K562 (cell line): ENCODE results near the gene CPSF2. TPM values are rescaled to one million over a fixed set of nuclear protein-coding genes. Genes with fewer than 3 reads are reported as not detected.

Experiments used
- ASH1L ChIP-seq: fragments of 450-650 bp; IDR thresholded peaks from 2 replicates; pipeline ENCODE4 v1.6.1; 2018; ENCODE audit warnings: borderline replicate concordance, mild to moderate bottlenecking, low read depth; ENCODE audit not compliant: partially characterized antibody
- CBFB ChIP-seq: sonication (generic); formaldehyde crosslinking; IDR thresholded peaks from 2 replicates; pipeline ENCODE4 v1.4.0; 2020; ENCODE audit warnings: mild to moderate bottlenecking, missing genetic modification reagents
- HNRNPLL ChIP-seq: fragments of 200-400 bp; formaldehyde crosslinking; IDR thresholded peaks from 2 replicates; pipeline ENCODE4 v1.6.1; 2017; ENCODE audit warnings: low read length, low read depth, mild to moderate bottlenecking; ENCODE audit not compliant: poor library complexity, severe bottlenecking
- JUND ChIP-seq, 2 experiments: IDR thresholded peaks; 2 replicates in 1 of 2; 3 replicates in 1 of 2; pipeline ENCODE4 v1.6.1; 2011; ENCODE audit warnings: borderline replicate concordance in 2 of 2, low read depth in 2 of 2, low read length in 2 of 2, improper control_type of control experiment in 1 of 2, missing biosample characterization in 1 of 2, missing genetic modification characterization in 1 of 2, missing genetic modification reagents in 1 of 2
- KLF1 ChIP-seq: fragments of 450-650 bp; IDR thresholded peaks from 2 replicates; pipeline ENCODE4 v1.6.1; 2016; ENCODE audit warnings: missing genetic modification characterization, missing compliant biosample characterization
- MEF2A ChIP-seq: IDR thresholded peaks from 2 replicates; pipeline ENCODE4 v1.6.1; 2011; ENCODE audit warnings: low read depth, mild to moderate bottlenecking, low read length, moderate library complexity; ENCODE audit not compliant: control insufficient read depth
- MIER1 ChIP-seq: fragments of 450-650 bp; IDR thresholded peaks from 2 replicates; pipeline ENCODE4 v1.6.1; 2016; ENCODE audit warnings: antibody characterized with exemption, mild to moderate bottlenecking, low read depth
- RB1 ChIP-seq: fragments of 450-650 bp; IDR thresholded peaks from 2 replicates; pipeline ENCODE4 v1.6.1; 2017; ENCODE audit warnings: low read depth, mild to moderate bottlenecking
- RCOR1 ChIP-seq, 2 experiments: IDR thresholded peaks; 2 replicates each; pipeline ENCODE4 v1.6.1; 2012; ENCODE audit warnings: low read depth in 2 of 2, low read length in 2 of 2, borderline replicate concordance in 1 of 2, improper control_type of control experiment in 1 of 2
- SRSF7 ChIP-seq: fragments of 200-400 bp; formaldehyde crosslinking; optimal IDR thresholded peaks from 2 replicates; pipeline ENCODE3; 2017; ENCODE audit warnings: mild to moderate bottlenecking, low read depth, low read length
- TCFL5 ChIP-seq: fragments of 250-450 bp; sonication (Bioruptor Pico); conservative IDR thresholded peaks from 2 replicates; pipeline ENCODE4 v1.6.1; 2021; ENCODE audit warnings: mild to moderate bottlenecking, moderate library complexity, matching md5 sums
- ZMIZ1 ChIP-seq, 2 experiments: fragments of 150-350 bp in 1 of 2; IDR thresholded peaks; 2 replicates each; pipeline ENCODE4 v1.6.1; 2012 to 2016; ENCODE audit warnings: low read depth in 2 of 2, low read length in 2 of 2, mild to moderate bottlenecking in 1 of 2, moderate library complexity in 1 of 2
- ZNF395 ChIP-seq: fragments of 200-800 bp; sonication (Bioruptor generic); IDR thresholded peaks from 2 replicates; pipeline ENCODE4 v1.6.1; 2017; ENCODE audit warnings: missing genetic modification characterization, missing compliant biosample characterization
- ZNF586 ChIP-seq: fragments of 450-650 bp; formaldehyde crosslinking; conservative IDR thresholded peaks from 2 replicates; pipeline ENCODE4 v1.4.0; 2020; ENCODE audit warnings: mild to moderate bottlenecking, moderate library complexity
- polyA plus RNA-seq, 8 experiments: library from polyadenylated mRNA; depleted of rRNA in 4 of 8; stranded (reverse) in 5 of 8; unstranded in 3 of 8; fragments of >200 nt; fragmentation: Nextera tagmentation in 2 of 8; fragmentation: Illumina TruSeq in 1 of 8; extraction: Ambion mirVana in 2 of 8; extraction: Trizol in 1 of 8; gene quantifications; 2 replicates each; pipeline versions ENCODE4 v1.2.1 to v1.2.3, GENCODE V29; 2011 to 2014; ENCODE audit warnings: inconsistent platforms in 1 of 8, missing spikeins in 1 of 8
- total RNA-seq, 7 experiments: library from RNA; depleted of rRNA in 6 of 7; stranded (reverse); fragments of >200 nt in 6 of 7; fragmentation: Illumina TruSeq in 2 of 7; extraction: Trizol in 2 of 7; gene quantifications; 2 replicates each; pipeline versions ENCODE4 v1.2.1 to v1.2.3, GENCODE V29; 2011 to 2021; ENCODE audit warnings: low replicate concordance in 1 of 7
- TF ChIP-seq, protein P1 (sequence below), 2 experiments: IDR thresholded peaks; 2 replicates each; pipeline ENCODE4 v1.6.1; 2012; ENCODE audit warnings: improper control_type of control experiment in 2 of 2, low read depth in 2 of 2, low read length in 2 of 2, borderline replicate concordance in 1 of 2
- TF ChIP-seq, protein P2 (sequence below): fragments of 450-650 bp; IDR thresholded peaks from 2 replicates; pipeline ENCODE4 v1.6.1; 2016; ENCODE audit warnings: missing biosample characterization, missing genetic modification characterization

CPSF2 gene
- total and polyA plus RNA-seq, 9 of the 15 experiments (the other 6 are each of a cell fraction or from before 2014, with no cell fraction given) = 20.8 to 71.3 (median 49.0) TPM

DNA sequence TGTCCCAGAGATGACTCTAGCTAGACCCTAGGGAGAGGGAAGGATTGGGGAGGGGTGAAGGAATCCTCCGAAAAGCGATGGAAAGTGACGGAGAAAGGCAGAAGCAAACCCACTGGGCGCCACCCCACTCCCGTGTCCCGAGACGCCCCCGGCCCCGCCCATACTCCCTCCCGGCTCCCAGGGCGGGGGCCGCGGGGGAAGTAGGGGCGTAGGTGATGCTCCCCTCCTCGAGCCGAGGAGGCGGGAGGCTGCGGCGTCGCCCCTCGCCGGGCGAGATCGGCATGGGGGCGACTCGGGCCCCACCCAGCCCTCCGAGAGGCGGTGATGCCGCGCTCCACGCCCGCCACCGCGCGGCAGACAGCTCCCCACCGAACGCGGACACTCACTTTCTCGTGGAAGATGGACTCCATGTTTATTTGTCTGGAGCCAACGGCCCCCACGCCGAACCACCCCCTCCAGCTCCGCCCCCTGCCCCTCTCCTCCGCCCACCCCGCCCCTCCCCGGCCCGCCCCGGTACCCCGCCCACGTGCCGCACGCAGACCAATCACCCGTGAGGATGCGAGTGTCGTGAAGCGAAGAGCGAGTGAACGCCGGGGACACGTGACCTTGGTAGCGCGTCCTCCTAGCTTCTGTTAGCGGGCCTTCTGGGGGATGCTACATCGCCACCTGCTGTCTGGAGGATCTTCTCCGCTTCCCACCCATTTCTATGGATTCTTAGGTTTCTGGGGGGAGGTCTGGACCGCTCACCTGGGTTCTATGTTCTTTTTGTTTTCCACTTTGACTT, 15.4 kb upstream of the CPSF2 start, which contains the start of gene ATXN3 (continued):
- no peak for TF ChIP-seq ZNF395 (CRISPR knock-in tag)
- TF ChIP-seq ZNF586 = no peak
- no peak for TF ChIP-seq RCOR1 (IDR thresholded peaks at IDR 0.05; ENCODE audit: borderline replicate concordance in 1 of 2, low read depth in 2 of 2, low read length in 2 of 2)
- TF ChIP-seq KLF1 = peak; percentile 75; the same call in 1 of the 2 replicates
- TF ChIP-seq SRSF7 = no peak
- no peak for TF ChIP-seq HNRNPLL
- peak; percentile 44; the same call in 1 of the 2 replicates for TF ChIP-seq RB1
- no peak for TF ChIP-seq MEF2A
- no peak for TF ChIP-seq TCFL5
- 0 out of 2 replicates have a peak, but pooled peaks have one; percentile 16 for TF ChIP-seq JUND (IDR thresholded peaks at IDR 0.05; ENCODE audit: borderline replicate concordance, low read depth, low read length)
- TF ChIP-seq JUND (tag; IDR thresholded peaks at IDR 0.05; ENCODE audit: borderline replicate concordance, low read depth, low read length) = no peak; the same call in 2 of the 3 replicates
- TF ChIP-seq, protein P1, sequence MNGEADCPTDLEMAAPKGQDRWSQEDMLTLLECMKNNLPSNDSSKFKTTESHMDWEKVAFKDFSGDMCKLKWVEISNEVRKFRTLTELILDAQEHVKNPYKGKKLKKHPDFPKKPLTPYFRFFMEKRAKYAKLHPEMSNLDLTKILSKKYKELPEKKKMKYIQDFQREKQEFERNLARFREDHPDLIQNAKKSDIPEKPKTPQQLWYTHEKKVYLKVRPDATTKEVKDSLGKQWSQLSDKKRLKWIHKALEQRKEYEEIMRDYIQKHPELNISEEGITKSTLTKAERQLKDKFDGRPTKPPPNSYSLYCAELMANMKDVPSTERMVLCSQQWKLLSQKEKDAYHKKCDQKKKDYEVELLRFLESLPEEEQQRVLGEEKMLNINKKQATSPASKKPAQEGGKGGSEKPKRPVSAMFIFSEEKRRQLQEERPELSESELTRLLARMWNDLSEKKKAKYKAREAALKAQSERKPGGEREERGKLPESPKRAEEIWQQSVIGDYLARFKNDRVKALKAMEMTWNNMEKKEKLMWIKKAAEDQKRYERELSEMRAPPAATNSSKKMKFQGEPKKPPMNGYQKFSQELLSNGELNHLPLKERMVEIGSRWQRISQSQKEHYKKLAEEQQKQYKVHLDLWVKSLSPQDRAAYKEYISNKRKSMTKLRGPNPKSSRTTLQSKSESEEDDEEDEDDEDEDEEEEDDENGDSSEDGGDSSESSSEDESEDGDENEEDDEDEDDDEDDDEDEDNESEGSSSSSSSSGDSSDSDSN (IDR thresholded peaks at IDR 0.05; ENCODE audit: borderline replicate concordance in 1 of 2, low read depth in 2 of 2, low read length in 2 of 2) = no peak
- TF ChIP-seq ZMIZ1 (IDR thresholded peaks at IDR 0.05; ENCODE audit: low read depth in 2 of 2, low read length in 2 of 2) = no peak
- TF ChIP-seq MIER1 = no peak
- TF ChIP-seq, protein P2, sequence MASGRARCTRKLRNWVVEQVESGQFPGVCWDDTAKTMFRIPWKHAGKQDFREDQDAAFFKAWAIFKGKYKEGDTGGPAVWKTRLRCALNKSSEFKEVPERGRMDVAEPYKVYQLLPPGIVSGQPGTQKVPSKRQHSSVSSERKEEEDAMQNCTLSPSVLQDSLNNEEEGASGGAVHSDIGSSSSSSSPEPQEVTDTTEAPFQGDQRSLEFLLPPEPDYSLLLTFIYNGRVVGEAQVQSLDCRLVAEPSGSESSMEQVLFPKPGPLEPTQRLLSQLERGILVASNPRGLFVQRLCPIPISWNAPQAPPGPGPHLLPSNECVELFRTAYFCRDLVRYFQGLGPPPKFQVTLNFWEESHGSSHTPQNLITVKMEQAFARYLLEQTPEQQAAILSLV (tag) = no peak
- no peak for TF ChIP-seq CBFB (CRISPR knock-in tag)
- TF ChIP-seq ASH1L = no peak
